HL-60/S4 (cell line): ENCODE data around the gene IGDCC3.
"Not testable (repeated sequence)": the region's sequence is repeated elsewhere in the genome, so short reads cannot be mapped to it uniquely, and the experiment has no call there.

ENCODE experiments used
- in situ Hi-C: fragments of 300-500 bp; cut with MboI; formaldehyde crosslinking; loops from 2 replicates; pipeline ENCODE4 v1.14.3; 2022; ENCODE audit warnings: low sequenced_read_pairs

Gene IGDCC3

GRCh38 chr15:65406424-65407000 is 28.7 kb upstream of the IGDCC3 start:
- in situ Hi-C loops, result no loop called here

- in situ Hi-C loops, result no loop called here
These were observed 28.1 kb upstream of the IGDCC3 start for GRCh38 chr15:65405791-65406423.

GRCh38 chr15:65404186-65404872 is 26.5 kb upstream of the IGDCC3 start:
- in situ Hi-C loops, result no loop called here

GRCh38 chr15:65402961-65403360 is 25.2 kb upstream of the IGDCC3 start:
- in situ Hi-C loops, result no loop called here

GRCh38 chr15:65401611-65402240 is 23.9 kb upstream of the IGDCC3 start:
- in situ Hi-C loops, result no loop called here

- in situ Hi-C loops, result no loop called here
These were observed 23.2 kb upstream of the IGDCC3 start for GRCh38 chr15:65400760-65401610.

GRCh38 chr15:65399997-65400396 is 22.2 kb upstream of the IGDCC3 start:
- in situ Hi-C loops, result no loop called here

GRCh38 chr15:65399001-65399706 is 21.4 kb upstream of the IGDCC3 start:
- in situ Hi-C loops, result no loop called here

GRCh38 chr15:65398486-65398885 is 20.7 kb upstream of the IGDCC3 start:
- in situ Hi-C loops, result not testable (repeated sequence)

GRCh38 chr15:65396965-65397317 is 19.1 kb upstream of the IGDCC3 start:
- in situ Hi-C loops, result no loop called here

- in situ Hi-C loops, result no loop called here
These were observed 18.6 kb upstream of the IGDCC3 start for GRCh38 chr15:65396283-65396964.

GRCh38 chr15:65395567-65396202 is 17.9 kb upstream of the IGDCC3 start:
- in situ Hi-C loops, result no loop called here

- in situ Hi-C loops, result no loop called here
These were observed 17.1 kb upstream of the IGDCC3 start for GRCh38 chr15:65394936-65395335.

GRCh38 chr15:65394280-65394789 is 16.5 kb upstream of the IGDCC3 start:
- in situ Hi-C loops, result no loop called here

- in situ Hi-C loops, result no loop called here
These were observed 15.8 kb upstream of the IGDCC3 start for GRCh38 chr15:65393557-65393956.

- in situ Hi-C loops, result no loop called here
These were observed 15.3 kb upstream of the IGDCC3 start for GRCh38 chr15:65393091-65393490.

GRCh38 chr15:65392368-65392767 is 14.6 kb upstream of the IGDCC3 start:
- in situ Hi-C loops, result no loop called here

- in situ Hi-C loops, result no loop called here
These were observed 13.9 kb upstream of the IGDCC3 start for GRCh38 chr15:65391732-65392131.

- in situ Hi-C loops, result no loop called here
These were observed 12.6 kb upstream of the IGDCC3 start for GRCh38 chr15:65390447-65390846.
